Measurements from ENCODE around the gene SYS1. TPM values are rescaled to one million over a fixed set of nuclear protein-coding genes. Genes with fewer than 3 reads are reported as not detected.

SYS1 gene
- total and polyA plus RNA-seq, 2 of the 8 experiments (the other 6 are each of a cell fraction or from before 2014, with no cell fraction given), result 19.6 to 50.8 TPM

DNA sequence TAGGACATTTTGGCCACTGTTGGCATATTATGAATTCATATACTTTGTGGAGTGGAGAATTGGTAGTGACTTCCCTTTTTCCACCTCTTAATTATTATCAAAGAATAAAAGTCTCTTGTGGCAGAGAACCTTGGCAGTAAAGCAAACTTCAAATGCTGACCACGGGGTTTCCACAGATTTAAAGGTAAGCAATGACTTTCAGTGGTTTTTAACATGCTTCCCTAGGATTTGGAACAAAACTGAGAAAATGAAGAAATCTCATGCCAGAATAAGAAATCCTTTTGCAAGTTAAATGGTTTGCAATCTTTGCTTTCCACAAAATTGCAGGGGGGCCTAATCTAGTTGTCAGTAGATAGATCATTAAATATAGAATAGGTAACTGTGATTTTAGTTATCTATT, 12.7 kb upstream of the SYS1 start:
- H3K27me3 ChIP-seq (replicated peaks in 1 of 4; ENCODE audit: control insufficient read depth in 3 of 4, extremely low read depth in 1 of 4, insufficient read depth in 3 of 4, low read length in 3 of 4), result no peaks in the 10 kb centered on the region
- peaks cover 0 to 27% of the 10 kb centered on the region in 2 experiments; a peak in 2 of 4 replicates for H3K79me2 ChIP-seq (ENCODE audit: control insufficient read depth in 1 of 2, insufficient read depth in 2 of 2, low read length in 2 of 2)
- H3K4ac ChIP-seq (replicated peaks; ENCODE audit: insufficient read length, low read depth, low read length), result no peak overlapping the region
- H3K14ac ChIP-seq (ENCODE audit: insufficient read length), result no peak overlapping the region
- no peak overlapping the region for H2BK20ac ChIP-seq (ENCODE audit: low read length)
- 93% methylated on average over 1 of the region's 1 CpG; no CpG with 5 or more reads in 1 of the 2 experiments for WGBS, 2 experiments (ENCODE audit: extremely low coverage in 1 of 2, insufficient coverage in 1 of 2, insufficient read length in 1 of 2, insufficient replicate concordance in 2 of 2, low coverage in 1 of 2, low lambda C conversion rate in 2 of 2, missing lambda C conversion rate in 1 of 2)
- no peak for TF ChIP-seq RFX5 (IDR thresholded peaks at IDR 0.05; ENCODE audit: borderline replicate concordance, low read depth, low read length)
- no peak for TF ChIP-seq SAP30 (IDR thresholded peaks at IDR 0.05; ENCODE audit: insufficient read depth, insufficient replicate concordance, low read length)
- H2BK5ac ChIP-seq (ENCODE audit: low read depth, low read length), result no peak overlapping the region
- no peak overlapping the region for H4K5ac ChIP-seq (ENCODE audit: insufficient read length, low read depth, low read length)
- no peak overlapping the region for H2BK120ac ChIP-seq (replicated peaks; ENCODE audit: low read depth, low read length)
- no peak overlapping the region for H3K23ac ChIP-seq (ENCODE audit: insufficient read length)
- H4K91ac ChIP-seq (replicated peaks; ENCODE audit: insufficient read length, low read length), result no peak overlapping the region
- ChIA-PET POLR2A (ENCODE audit: partially characterized antibody) (interaction anchor here (6.8 kb wide), 1 partner anchor 10 kb away, joined by 113 read pairs; the partner anchor contains the start of gene SYS1), CTCF (ENCODE audit: partially characterized antibody) (interaction anchor here (5.9 kb wide), 1 partner anchor 14 kb away, joined by 26 read pairs; the partner anchor contains the start of gene SYS1)
- no peak overlapping the region for H2AFZ ChIP-seq (ENCODE audit: low read length)
- peaks cover 11% of the 10 kb centered on the region for H3K79me1 ChIP-seq (ENCODE audit: low read depth, low read length)
- peaks cover 0 to 7% of the 10 kb centered on the region in 2 experiments for H4K20me1 ChIP-seq (replicated peaks in 1 of 2; ENCODE audit: control insufficient read depth in 1 of 2, insufficient read depth in 2 of 2, low read length in 2 of 2)
- DNase-seq (ENCODE audit: low read depth in 1 of 2, low spot score in 2 of 2) (no peak), FAIRE-seq (no peak)
- H2AK5ac ChIP-seq (ENCODE audit: low read depth, low read length), result no peak overlapping the region
- no peak overlapping the region for H3K4me3 ChIP-seq (ENCODE audit: extremely low read depth in 1 of 4, insufficient read depth in 2 of 4, low read depth in 3 of 4, low read length in 4 of 4)
- no peak overlapping the region for H4K8ac ChIP-seq (ENCODE audit: extremely low read depth, insufficient read depth, low read length)
- H2BK15ac ChIP-seq (ENCODE audit: low read length), result no peak overlapping the region
- no peaks in the 10 kb centered on the region for H3K9me3 ChIP-seq (ENCODE audit: insufficient read depth in 2 of 2, low read depth in 1 of 2, low read length in 1 of 2)
- H3K4me1 ChIP-seq (replicated peaks in 1 of 4; ENCODE audit: control insufficient read depth in 3 of 4, insufficient read depth in 4 of 4, low read length in 3 of 4), result peaks cover 13 to 26% (median 20%) of the 10 kb centered on the region in 4 experiments
- H3K23me2 ChIP-seq (ENCODE audit: low read depth, low read length), result peaks cover 12% of the 10 kb centered on the region; the same call in 1 of the 2 replicates
- no peak overlapping the region for H3K27ac ChIP-seq (ENCODE audit: low read depth, low read length)
- H3K9ac ChIP-seq (replicated peaks in 1 of 4; ENCODE audit: extremely low read depth in 1 of 4, low read depth in 3 of 4, low read length in 3 of 4), result no peak overlapping the region
- H3K36me3 ChIP-seq (ENCODE audit: control insufficient read depth in 2 of 4, insufficient read depth in 4 of 4, low read length in 3 of 4), result no peaks in the 10 kb centered on the region
- no peak overlapping the region for H2BK12ac ChIP-seq (ENCODE audit: low read depth, low read length)
- H3K56ac ChIP-seq (replicated peaks; ENCODE audit: insufficient read length, low read depth, low read length), result no peak overlapping the region
- H3K18ac ChIP-seq (ENCODE audit: extremely low read depth, low read length), result no peak overlapping the region
- no peak overlapping the region for H3K4me2 ChIP-seq (ENCODE audit: insufficient read depth in 1 of 2, low read depth in 2 of 2, low read length in 2 of 2)

Data from H1 (cell line).